HG03135 (cell line): ENCODE measurements around the gene POU6F2.

Experiments
- ATAC-seq: cut with Tn5 transposase; IDR thresholded peaks from one replicate; pipeline ENCODE4 v1.9.1; 2021; ENCODE audit warnings: mild to moderate bottlenecking, moderate library complexity; ENCODE audit not compliant: unreplicated experiment

Gene POU6F2

DNA sequence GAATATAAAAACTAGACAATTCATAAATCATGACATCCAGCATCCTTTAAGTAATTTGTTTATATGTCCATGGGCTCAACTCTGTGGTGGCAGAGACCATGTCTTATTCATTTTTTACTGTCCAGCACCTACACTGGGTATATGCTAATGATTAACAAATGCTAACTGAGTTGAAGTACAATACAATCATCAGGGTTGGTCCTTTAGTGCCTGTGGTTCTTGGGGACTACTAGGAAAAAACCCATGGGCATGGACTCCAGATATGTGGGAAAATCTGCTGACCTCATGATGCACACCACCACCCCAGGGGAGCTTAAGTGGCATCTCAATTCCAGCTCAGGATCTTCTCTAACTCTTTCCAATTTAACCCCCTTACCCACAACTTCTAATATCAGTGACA is 503.2 kb downstream of the POU6F2 start:
- no peak for ATAC-seq

DNA sequence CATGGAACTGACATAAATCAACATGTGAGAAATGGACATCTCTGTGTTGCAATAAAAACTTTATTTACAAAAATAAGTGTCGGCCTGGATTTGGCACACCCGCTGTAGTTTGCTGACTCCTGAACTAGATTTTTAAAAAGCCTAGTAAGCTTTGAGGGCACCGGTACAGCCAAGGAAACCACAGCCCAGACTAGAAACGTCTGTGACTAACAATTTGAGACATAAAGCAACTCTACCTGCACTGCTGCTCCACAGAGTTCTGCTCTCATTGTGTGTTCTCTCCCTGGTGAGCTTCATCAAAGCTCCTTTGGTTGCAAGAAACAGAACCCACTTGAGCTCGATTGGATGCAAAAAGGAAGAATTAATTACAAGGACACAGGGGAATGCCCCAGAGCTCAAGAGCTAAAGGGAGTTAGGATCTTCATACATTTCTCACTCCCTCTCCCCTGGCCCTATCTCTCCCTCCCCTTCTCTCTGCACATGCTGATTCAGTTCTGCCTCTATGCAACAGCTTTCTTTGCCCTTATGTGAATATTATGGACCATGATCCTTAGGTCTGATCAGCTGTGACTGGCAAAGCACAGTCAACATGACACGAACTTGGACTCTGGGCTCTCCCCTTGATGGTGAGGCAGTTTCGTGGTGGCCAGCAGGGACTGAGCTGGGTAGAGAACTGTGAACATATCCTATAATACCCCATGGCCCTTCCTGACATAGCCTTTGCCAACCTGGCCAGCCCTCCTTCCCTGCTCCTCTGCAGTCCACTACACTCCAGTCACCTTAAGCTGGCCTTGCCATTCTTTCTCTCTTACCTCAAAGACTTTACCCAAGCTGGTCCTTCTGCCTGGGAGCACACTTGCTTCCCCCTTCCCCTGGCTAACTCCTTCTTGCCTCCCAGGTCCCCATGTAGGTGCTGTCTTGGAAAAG is 511.0 kb downstream of the POU6F2 start:
- no peak for ATAC-seq

DNA sequence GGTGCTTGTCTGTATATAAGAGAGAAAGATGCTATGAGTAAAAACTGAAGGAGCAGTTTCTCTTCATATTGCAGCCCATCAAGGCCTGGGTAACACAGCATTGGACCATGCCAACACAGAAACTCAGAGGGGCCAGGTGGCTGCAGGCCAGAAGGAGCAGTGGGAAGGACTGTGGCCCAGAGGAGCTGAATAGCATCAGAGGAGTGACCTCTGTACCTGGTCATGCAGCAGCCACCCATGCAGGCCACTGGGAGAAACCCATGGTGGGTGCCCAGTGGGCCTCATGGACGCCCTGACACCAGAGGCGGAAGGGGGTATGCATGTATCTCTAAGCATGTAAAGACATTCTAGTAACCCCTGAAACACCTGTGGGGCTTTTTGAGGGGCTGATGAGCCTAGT is 512.6 kb downstream of the POU6F2 start:
- no peak for ATAC-seq

DNA sequence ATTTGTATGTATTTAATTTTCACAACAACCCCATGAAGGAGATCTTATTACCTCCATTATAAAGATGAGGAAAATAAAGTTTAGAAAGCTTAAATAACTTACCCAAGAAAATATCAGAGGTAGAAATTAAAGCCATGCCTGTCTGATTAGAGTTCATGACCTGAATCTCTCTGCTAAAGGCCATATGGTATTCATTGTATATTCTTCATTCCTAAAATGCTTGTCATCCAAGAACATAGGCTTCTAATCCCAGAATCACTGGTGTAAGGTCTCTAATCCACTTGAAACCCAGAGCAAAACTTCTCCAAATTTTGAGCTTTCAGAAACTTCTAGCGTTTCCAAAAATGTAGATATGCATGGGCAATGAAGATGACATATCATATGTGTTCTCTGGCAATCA is 516.2 kb downstream of the POU6F2 start:
- ATAC-seq = no peak

GRCh38 chr7:39501358-39501757 is 523.6 kb downstream of the POU6F2 start:
- ATAC-seq = no peak

GRCh38 chr7:39504963-39505362 is 527.3 kb downstream of the POU6F2 start:
- no peak for ATAC-seq

DNA sequence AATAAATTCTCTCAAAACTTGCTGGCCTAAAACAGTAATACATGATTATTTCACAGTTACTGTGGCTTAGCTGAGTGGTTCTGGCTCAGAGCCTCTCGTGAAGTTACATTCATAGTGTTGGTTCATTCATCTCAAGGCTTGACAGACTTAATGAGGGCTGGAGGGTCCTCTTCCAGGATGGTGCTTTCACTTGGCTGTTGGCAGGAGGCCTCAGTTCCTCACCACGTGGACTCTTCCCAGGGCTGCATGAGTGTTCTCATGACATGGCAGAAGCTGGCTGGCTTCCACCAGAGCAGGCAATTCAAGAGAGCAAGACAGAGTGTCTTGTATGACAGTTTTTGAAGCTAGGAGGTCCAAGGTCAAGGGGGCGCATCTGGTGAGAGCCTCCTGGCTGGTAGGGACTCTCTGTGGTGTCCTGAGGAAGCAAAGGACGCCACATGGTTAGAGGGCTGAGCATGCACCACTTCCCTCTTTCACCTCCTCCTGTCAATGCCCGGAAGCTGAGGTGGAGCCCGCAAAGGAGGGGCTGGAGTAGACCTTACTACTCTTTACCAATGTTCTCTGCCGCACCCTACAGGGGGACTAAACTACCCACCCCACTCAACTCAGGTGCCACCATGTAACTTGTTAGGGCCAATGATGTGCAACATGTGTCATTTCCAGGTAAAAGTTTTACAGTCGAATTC is 530.3 kb downstream of the POU6F2 start:
- ATAC-seq = no peak

- no peak for ATAC-seq
These were observed 531.7 kb downstream of the POU6F2 start for GRCh38 chr7:39509436-39509835.

DNA sequence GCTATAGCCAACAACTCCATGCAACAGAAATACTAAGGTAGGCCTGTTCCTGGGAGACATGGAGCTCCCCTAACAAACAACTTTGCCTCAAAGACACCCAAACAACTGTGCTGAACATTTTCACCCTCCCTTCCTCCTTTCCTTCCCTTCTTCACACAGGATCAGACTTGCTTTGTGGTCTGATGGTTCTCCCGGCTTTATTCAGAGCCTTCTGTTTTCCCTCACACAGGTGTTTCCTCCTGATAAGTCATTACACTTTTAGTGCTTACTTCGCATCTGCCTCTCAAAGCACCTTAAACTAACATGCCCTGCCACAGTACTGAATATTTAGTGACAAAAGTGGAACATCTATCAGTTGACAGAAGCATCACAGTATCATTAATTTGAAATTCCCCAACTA is 532.2 kb downstream of the POU6F2 start:
- no peak for ATAC-seq

- no peak for ATAC-seq
These were observed 533.2 kb downstream of the POU6F2 start for GRCh38 chr7:39510864-39511354.

DNA sequence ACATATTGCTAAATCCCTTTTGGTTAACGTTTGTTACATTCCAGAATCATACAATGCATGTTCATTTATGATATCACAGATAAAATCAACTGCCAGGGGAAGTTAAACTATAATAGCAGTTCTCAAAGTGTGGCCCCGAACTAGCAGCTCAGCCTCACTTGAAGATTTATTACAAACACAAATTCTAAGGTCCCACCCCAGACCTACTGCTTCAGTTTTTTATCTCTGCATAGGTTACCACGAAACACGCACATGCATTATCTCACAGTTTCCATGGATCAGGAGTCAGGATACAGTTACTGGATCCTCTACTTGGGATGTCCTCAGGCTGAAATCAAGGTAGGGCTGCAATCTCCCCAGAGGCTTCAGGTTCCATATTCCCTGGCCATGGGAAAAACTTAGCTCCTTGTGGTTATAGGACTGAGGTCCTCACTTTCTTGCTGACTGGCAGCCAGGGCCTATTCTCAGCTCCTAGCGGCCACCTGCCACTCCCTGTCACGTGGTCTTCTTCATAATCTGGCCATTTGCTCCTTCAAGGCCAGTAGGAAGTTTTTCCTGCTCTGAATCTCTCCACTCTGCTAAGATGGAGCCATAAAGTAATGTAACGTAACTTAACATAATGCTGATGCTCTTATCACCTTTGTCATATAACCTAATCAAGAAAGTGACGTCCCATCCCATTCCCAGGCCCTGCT is 538.0 kb downstream of the POU6F2 start:
- ATAC-seq = no peak

GRCh38 chr7:39516498-39516897 is 538.8 kb downstream of the POU6F2 start:
- no peak for ATAC-seq

GRCh38 chr7:39517240-39517639 is 539.5 kb downstream of the POU6F2 start:
- ATAC-seq = no peak
